ENCODE results near the gene RPL12. TPM values are rescaled to one million over a fixed set of nuclear protein-coding genes. Genes with fewer than 3 reads are reported as not detected.

RPL12 gene
- total RNA-seq, 1 donor from 2014 or later, result 1,020 TPM

DNA sequence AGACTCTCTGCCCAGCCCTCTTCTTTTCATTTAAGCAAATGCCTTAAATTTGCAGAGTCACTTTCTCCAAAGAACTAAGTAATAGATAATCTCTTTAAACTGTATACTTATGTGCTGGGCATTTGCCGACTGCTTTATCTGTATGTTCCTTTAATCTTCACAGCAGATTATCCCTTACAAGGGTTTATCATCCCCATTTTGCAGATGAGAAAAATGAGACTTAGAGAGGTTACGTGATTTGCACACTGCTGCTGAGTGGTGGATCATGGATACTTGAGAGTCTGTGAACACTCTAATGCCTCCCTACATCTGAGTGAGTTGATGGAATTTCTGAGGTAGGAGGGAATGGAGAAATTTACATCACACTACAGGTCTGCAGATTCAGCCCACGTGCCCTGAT, 22.9 kb downstream of the RPL12 start:
- Histone ChIP-seq H3K9me3 (no peaks in the 10 kb centered on the region), H3K36me3 (peaks cover 33% of the 10 kb centered on the region), H3K27me3 (no peaks in the 10 kb centered on the region), H3K4me3 (no peak overlapping the region), H3K27ac (no peak overlapping the region), H3K4me1 (peaks cover 22% of the 10 kb centered on the region)
- TF ChIP-seq, protein P1, sequence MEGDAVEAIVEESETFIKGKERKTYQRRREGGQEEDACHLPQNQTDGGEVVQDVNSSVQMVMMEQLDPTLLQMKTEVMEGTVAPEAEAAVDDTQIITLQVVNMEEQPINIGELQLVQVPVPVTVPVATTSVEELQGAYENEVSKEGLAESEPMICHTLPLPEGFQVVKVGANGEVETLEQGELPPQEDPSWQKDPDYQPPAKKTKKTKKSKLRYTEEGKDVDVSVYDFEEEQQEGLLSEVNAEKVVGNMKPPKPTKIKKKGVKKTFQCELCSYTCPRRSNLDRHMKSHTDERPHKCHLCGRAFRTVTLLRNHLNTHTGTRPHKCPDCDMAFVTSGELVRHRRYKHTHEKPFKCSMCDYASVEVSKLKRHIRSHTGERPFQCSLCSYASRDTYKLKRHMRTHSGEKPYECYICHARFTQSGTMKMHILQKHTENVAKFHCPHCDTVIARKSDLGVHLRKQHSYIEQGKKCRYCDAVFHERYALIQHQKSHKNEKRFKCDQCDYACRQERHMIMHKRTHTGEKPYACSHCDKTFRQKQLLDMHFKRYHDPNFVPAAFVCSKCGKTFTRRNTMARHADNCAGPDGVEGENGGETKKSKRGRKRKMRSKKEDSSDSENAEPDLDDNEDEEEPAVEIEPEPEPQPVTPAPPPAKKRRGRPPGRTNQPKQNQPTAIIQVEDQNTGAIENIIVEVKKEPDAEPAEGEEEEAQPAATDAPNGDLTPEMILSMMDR (IDR thresholded peaks at IDR 0.05), result no peak
- intact Hi-C loops (cut with DNase I), result no loop called here
- ATAC-seq, result no peak
- DNase-seq, result no peak

DNA sequence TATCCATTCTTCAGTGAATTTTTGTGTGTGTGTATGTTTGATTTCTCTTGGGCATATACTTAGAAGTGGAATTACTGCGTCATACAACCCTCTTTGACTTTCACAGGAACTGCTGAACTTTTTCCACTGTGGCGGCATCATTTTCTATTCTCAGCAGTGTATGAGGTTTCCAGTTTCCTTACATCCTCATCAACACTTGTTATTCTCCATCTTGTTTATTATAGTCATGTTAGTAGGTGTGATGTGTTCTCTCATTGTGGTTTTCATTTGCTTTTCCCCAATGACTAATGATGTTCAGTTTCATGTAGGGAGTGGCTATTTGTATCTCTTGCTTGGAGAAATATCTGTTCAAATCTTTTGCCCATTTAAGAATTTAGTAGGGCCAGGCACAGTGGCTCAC, 24.4 kb downstream of the RPL12 start:
- H3K27ac ChIP-seq, result no peak overlapping the region
- no peaks in the 10 kb centered on the region for H3K27me3 ChIP-seq
- H3K4me3 ChIP-seq, result no peak overlapping the region
- peaks cover 30% of the 10 kb centered on the region for H3K36me3 ChIP-seq
- DNase-seq (no peak), ATAC-seq (no peak)
- intact Hi-C loops (cut with DNase I), result no loop called here
- H3K9me3 ChIP-seq, result no peaks in the 10 kb centered on the region
- peaks cover 32% of the 10 kb centered on the region for H3K4me1 ChIP-seq
- TF ChIP-seq, protein P1 (IDR thresholded peaks at IDR 0.05), result no peak

GRCh38 chr9:127424676-127424999, 26.6 kb downstream of the RPL12 start:
- TF ChIP-seq, protein P1 (IDR thresholded peaks at IDR 0.05), result no peak
- intact Hi-C loops (cut with DNase I), result no loop called here
- Histone ChIP-seq H3K27me3 (no peaks in the 10 kb centered on the region), H3K4me1 (peaks cover 32% of the 10 kb centered on the region), H3K27ac (peak overlapping the region; percentile 91), H3K9me3 (no peaks in the 10 kb centered on the region), H3K4me3 (peak overlapping the region; percentile 84), H3K36me3 (peaks cover 19% of the 10 kb centered on the region)
- no peak for DNase-seq
- ATAC-seq, result no peak

DNA sequence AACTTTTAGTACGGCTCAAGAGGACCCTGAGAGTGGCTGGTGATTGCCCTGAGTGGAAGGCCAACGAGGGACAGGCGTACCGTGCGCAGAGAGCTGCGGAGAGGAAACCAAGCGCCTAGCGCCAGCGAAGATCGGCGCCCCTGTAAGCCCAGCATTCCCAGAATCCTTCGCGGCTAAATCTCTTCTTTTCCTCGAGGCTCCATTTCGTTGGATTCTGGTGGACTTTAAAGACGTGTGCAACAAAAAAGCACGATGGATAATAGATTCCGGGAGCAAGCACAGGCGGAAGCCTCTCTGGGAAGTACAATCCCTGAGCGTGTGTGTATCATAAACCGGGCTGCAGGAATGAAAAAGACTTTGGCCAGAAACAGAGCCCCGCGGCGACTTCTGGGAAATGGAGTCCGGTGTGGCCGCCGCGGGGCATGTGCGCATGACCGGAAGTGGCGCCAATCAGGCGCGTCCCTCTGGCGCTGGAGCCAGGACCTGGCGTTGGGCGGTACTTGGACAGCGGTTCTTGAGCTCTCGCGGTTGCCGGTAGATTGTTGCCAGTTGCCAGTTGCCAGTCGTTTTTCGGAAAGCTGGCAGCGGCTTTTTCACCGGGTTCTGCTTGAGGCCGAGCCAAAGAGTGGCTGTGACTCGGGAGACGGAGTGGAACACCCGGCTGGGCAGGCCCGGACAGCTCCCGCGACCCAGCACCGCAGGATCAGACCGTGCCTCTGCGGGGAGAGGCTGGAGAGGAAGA, 27.1 kb downstream of the RPL12 start, which contains the start of gene ZNF79:
Gene ZNF79 (plus strand): TSS at position 449 of the 742 bp plus-strand sequence. CDS start 406 bp downstream, outside the sequence.
- DNase-seq (peak; percentile 97), ATAC-seq (peak; percentile 98)
- Histone ChIP-seq H3K27ac (peak within 1 kb of the TSS; percentile 91), H3K9me3 (no peaks in the 10 kb centered on the region), H3K4me3 (peak within 1 kb of the TSS; percentile 84), H3K27me3 (no peaks in the 10 kb centered on the region), H3K36me3 (peaks cover 14% of the 10 kb centered on the region), H3K4me1 (peaks cover 32% of the 10 kb centered on the region)
- TF ChIP-seq, protein P1 (IDR thresholded peaks at IDR 0.05), result no peak
- intact Hi-C loops (cut with DNase I), result no loop called here

- Histone ChIP-seq H3K4me3 (peak overlapping the region; percentile 84), H3K36me3 (peaks cover 8% of the 10 kb centered on the region), H3K27me3 (no peaks in the 10 kb centered on the region), H3K27ac (peak overlapping the region; percentile 91), H3K9me3 (no peaks in the 10 kb centered on the region), H3K4me1 (peaks cover 32% of the 10 kb centered on the region)
- ATAC-seq (no peak), DNase-seq (no peak)
- TF ChIP-seq, protein P1 (IDR thresholded peaks at IDR 0.05), result no peak
- intact Hi-C loops (cut with DNase I), result no loop called here
These were observed 27.7 kb downstream of the RPL12 start for GRCh38 chr9:127423476-127423933.

Data from upper lobe of right lung (tissue), 1 donor.